HG03045 (cell line): Measurements from ENCODE around the gene GAB2.
"Not testable (repeated sequence)": the region's sequence is repeated elsewhere in the genome, so short reads cannot be mapped to it uniquely, and the experiment has no call there.

Experiments used
- ATAC-seq: cut with Tn5 transposase; IDR thresholded peaks from one replicate; pipeline ENCODE4 v1.9.1; 2021; ENCODE audit warnings: mild to moderate bottlenecking, moderate library complexity; ENCODE audit not compliant: unreplicated experiment

GAB2 gene

DNA sequence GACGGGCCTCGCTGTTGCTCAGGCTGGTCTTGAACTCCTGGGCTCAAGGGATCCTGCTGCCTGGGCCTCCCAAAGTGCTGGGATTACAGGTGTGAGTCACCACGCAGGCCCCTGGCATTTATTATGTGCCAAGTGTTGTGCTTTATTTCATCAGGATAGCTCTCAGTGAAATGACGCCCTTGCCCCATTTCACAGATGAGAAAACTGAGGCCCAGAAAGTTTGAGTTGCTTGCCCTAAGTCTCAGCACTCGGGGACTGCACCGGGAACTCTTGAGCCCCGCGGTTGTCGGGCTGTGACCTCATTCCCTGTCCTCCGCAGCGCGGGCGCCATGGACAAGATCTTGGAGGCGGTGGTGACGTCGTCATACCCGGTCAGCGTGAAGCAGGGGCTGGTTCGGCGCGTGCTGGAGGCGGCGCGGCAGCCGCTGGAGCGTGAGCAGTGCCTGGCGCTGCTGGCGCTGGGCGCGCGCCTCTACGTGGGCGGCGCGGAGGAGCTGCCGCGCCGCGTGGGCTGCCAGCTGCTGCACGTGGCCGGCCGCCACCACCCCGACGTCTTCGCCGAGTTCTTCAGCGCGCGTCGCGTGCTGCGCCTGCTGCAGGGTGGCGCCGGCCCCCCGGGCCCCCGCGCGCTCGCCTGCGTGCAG lies 221.6 kb downstream of the GAB2 start:
- no peak for ATAC-seq

DNA sequence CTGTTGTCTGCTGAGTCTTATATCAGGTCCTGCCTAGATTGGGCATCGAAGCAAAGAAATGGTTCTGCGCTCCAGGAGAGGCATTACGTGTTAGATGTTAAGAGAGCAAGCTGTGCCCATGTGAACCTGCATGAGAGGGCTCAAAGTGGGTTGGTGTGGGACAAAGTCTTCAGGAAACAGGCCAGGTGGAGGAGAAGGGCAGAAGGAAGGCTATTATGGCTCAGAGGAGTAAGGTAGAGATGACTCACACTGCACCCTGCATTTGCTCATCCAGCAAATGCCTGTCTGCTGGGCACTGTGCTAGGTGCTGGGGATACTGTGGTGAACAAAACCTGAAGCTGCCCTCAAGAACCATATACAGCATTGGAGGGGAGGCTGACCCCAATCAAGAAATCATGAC lies 223.1 kb downstream of the GAB2 start:
- no peak for ATAC-seq

DNA sequence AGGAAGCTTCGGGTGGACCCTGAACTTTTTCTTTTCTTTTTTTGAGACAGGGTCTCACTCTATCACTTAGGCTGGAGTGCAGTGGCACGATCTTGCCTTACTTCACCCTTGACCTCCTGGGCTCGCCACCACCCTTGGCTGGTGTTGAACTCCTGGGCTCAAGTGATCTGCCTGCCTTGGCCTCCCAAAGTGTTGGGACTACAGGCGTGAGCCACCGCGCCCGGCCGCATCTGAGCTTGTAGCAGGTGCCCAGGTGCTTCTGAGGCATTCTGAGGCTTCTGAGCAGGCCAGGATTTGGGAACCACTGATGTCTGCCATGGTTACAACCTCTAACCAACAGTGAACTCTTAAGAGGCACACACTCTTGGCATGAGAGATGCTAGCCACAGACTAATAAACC lies 223.8 kb downstream of the GAB2 start:
- no peak for ATAC-seq

DNA sequence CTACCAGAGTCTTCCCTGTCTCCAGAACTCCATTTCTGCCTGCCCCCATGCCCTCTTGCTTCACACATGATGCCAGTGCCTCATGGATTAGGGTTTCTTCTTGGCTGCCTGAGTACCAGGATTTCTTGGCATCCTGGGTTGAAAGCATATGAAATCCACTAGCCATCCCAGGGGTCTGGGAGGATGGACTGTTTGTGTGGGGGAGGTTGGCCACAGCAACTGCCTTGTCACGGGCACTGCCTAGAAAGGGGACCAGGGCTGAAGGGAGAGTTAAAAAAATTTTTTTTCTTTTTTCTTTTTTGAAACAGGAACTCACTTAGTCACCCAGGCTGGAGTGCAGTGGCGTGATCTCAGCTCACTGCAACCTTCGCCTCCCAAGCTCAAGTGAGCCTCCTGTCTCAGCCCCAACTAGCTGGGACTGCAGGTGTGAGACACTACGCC lies 224.7 kb downstream of the GAB2 start:
- ATAC-seq: no peak

DNA sequence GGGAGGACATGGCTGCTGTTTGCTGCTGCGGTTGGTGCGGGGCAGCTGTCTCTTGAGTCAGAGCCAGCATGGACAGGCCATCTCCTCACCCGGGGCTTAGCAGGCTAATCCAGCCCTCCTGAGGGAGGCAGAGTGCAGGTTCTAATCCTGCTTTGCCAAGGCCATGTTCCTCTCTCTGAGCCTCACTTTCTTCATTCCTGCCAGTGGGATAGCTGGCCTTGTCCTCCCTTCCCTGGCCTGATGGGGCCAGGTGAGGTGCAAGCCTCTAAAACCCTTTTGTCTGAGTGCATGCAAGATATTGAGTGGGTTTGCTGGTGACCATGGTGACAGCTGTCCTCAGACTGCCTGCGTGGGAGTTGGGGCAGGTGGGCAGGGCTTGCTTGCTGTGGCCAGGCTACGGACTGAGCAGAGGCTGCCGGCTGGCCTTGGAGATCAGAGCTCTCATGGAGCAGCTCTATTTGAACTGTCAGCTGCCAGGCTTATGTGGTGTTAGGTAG lies 225.3 kb downstream of the GAB2 start:
- ATAC-seq: no peak

DNA sequence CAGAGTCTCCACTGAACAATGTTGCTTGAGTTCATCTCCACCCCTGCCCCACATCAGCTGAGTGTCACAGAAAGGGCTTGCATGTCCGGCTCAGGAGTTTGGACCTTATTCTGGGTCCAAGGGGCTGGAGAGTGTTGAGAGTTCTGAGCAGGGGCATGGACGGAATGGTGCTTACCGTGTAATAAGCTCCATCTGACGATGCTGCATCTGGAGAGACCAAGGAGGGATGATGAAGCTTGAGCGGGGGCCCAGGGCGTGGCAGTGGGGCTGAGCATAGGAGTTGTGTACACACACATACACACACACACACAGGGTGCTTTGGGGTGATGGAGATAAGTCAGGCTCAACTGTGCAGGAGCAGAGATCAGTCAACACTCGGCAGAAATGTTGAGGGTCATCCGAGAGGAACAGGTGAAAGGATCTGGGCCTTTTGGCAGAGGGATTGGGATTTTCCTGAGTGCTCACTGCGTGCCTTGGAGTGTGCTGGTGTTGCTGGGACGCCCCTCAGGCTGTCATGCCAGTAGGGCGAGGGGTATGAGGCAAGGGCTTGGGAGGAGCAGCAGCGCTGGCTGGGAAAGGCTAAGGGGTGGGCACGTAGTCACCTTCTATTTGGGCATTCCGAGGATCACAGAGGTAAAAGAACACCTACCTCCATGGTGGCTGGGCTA lies 226.6 kb downstream of the GAB2 start:
- no peak for ATAC-seq

DNA sequence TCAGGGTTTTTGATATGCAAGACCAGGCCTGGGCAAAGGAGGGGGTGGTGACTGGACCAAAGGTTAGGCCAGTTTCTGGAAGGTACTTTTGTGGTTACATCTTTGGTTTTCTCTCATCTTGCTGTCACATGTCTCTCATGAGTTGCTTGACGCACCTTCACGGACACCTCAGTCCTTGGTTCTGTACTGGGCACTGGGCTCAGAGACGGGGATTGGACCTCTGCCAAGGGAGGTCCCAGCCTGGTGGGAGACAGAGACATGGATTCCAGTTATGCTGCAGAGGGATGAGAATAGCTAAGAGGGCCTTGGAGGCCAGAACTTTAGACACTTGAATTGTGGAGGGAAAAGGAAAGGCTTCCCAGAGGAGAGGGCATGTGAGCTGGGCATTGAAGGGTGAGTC lies 227.2 kb downstream of the GAB2 start:
- ATAC-seq: no peak

DNA sequence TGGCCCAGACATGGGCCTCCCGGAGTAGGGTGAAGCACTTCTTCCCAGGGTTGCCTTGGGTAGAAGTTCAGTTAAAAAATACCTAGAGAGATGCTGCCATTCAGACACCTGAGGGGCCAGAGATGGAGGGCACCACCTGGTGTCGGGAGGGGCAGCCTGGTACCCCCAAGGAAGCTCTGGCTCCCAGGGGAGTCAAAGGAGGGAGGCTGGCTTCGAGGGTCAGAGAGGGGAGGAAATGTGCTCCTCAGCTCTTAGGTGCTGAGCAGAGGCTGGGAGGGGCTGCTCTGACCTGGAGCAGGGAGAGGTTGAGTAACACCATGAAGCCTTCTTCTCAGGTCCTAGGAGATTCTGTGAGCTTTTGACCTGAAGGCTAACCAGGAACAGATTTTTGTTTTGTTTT lies 227.8 kb downstream of the GAB2 start:
- no peak for ATAC-seq

DNA sequence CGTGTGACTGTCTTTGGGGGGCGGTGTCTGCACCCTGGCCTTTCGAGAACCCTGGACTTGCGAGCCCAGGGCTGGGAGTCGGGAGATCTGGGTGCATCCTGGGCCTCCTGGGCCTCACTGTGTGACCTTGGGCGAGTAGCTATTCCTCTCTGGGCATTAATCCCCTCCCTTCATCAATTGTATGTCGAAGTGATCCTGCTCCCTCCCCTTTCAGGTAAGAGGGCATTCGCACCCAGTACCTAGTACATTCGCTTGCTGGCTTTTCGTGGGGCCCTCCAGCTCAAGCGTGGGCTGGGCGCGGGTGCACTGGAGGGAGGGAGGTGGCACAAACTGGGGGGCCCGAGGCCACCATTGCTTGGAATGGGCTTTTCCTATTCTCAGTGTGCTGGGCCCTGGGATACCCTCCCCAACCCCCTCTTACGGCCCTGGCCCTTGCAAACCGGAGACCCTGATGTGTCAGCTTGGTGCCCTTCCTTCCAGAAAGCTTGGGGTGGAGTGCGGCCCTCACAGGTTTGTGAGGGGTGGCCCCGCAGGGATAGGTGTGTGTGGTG lies 228.4 kb downstream of the GAB2 start:
- ATAC-seq: no peak

DNA sequence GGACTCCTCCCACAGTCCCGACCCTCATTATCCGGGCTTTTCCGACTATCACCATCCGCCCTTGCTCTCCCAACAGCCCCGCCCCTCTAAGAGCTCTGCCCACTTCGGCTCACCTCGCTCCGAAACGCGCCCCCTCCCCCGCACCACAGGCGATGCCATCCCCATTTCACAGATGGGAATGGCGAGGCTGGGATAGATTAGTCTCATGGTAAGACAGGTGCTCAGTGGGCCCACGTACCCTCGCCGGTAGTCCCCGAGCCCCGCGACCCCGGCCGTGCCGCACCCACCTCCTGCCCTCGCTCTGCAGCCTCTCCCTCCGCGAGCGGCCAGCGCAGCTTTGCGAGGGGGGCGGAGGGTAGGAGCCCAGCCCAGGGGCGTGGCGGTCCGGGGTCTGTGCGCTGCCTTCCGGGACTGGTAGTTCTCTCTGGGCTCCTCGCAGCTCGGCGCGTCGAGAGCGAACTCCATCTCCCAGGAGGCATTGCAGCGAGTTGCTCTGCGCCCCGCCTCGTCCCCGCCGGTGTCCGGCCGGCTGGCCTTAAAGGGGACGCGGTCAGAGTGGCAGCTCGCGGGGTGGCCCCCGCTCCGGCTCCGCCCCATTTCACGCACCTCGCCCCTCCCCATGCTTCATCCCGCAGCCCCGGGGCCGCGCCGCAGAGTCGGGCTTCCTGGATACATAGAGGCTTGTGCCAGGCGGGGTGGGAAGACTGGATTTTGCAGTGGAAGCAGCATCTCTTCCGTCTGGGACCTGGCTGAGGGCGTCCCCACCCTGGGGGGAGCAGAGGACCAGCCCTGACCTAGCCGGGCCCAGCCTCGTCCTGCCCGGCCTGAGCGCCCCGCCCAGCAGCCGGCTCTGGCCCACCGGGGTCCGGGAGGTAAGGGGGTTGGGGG lies 229.1 kb downstream of the GAB2 start, which contains the start of the genes KCTD21 and USP35:
Gene KCTD21 (minus strand): TSS at position 341 of the 888 bp plus-strand sequence. CDS start 14,072 bp downstream, outside the sequence.
Gene USP35 (plus strand): TSS at position 634 of the 888 bp plus-strand sequence. CDS start 7,327 bp downstream, outside the sequence.
- ATAC-seq: peak; percentile 93

DNA sequence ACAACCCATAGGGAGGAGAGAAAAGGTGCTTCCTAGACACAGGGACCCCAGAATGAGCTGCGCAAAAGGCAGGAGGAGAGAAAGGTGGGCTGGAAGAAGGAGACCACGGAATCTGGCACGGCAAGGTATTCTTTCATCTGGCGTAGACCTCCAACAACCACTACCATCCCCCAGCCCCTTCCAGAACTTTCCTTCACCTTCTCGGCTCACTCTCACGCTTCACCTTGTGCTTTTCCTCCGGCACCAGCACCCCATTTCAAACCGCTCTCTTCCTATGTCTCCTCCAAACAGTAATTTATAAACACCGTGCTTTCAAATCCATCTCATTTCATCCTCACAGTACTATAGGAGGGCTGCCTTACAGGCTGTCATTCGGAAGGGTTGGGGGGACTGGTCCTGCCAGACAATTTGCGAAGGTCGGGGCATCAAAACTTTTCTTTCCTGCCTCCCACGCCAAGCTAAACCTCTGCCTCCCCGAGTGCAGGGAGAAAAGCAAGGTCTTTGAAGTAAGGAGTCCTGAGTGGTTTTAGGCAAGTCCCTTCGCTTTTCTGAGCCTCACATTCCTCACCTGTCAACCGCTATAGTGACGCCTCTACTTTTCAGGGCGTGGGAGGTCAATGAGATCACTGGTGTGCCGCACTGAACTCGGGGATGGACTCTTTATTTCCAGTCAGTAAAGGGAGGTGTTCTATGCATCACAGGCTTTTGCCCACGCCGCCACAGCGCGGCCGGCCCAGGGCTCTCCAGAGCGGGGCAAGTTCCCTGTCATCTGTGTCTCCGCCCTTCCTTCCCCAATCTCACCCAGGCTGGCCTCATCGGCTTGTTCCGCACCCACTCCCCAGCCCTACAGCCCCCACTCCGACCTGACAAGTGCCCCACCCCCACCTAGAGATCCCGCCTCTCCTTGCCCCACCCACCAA lies 230.0 kb downstream of the GAB2 start:
- ATAC-seq: peak; percentile 17

DNA sequence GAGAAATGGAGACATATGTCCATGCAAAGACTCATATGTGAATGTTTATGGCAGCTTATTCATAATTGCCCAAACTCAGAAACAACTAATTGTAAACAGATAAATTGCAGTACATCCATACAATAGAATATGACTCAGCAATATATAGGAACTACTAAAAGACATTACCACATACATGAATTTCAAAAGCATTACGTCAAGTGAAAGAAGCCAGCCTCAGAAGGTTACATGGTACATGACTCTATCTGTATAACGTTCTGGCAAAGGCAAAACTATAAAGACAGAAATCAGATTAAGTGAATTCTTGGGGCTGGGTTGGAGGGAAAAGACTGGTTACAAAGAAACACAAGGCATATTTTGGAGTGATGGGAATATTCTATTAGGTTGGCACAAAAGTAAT lies 236.4 kb downstream of the GAB2 start:
- ATAC-seq: no peak

DNA sequence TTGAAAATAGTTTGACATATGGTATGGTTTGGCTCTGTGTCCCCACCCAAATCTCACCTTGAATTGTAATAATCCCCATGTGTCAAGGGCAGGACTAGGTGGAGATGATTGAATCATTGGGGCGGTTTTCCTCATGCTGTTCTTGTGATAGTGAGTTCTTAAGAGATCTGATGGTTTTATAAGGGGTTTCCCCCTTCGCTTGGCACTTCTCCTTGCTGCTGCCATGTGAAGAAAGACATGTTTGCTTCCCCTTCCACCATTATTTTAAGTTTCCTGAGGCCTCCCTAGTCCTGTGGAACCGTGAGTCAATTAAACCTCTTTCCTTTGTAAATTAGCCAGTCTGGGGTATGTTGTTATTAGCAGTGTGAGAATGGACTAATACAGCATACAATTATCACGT lies 236.9 kb downstream of the GAB2 start:
- ATAC-seq: no peak

DNA sequence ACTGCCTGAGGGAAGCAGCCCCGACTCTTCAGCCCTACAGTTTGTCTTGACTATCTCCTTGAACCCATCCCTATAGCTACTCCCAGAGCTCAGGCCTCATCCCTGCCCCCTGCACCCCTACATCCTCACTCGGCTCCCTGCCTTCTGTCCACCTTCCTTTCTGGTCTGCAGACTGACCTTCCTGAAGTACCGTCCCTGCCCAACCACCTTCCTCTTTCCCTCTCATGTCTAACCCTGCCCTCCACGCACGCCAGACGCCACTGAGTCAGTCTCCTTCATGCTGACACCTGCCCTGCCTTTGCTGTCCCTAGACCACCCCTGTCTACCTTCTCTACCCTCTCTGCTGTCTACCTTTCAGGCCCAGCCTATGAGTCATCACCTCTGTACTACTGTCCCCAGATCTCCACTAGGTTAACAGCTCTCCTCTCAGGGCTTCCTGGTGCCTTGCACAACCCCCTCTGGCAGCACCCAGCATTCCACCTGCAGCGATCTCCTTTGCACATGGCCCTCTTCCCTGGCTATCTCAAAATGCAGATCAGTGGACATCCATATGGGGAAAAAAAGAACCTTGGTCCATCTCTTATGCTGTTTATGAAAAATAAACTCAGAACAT lies 238.1 kb downstream of the GAB2 start:
- no peak for ATAC-seq

DNA sequence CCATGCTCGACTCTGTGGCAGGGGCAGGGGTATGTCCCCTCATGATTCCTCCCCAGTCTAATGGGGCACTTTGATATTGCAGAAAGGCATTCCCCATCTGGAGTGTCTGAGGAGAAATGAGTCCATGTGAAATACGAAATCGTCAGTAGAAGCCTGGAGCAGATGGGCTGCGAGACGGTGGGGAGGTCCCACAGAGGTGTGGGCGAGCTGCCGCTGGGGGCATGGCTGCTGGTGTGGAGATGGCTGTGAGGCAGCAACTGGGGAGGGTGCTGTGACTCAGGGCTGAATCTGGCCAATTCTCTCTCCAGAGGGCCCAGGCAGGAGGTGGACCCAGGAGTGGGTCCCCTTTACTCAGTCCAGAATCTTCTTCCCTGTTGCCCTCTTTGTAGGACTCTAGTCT lies 240.4 kb downstream of the GAB2 start:
- ATAC-seq: no peak

DNA sequence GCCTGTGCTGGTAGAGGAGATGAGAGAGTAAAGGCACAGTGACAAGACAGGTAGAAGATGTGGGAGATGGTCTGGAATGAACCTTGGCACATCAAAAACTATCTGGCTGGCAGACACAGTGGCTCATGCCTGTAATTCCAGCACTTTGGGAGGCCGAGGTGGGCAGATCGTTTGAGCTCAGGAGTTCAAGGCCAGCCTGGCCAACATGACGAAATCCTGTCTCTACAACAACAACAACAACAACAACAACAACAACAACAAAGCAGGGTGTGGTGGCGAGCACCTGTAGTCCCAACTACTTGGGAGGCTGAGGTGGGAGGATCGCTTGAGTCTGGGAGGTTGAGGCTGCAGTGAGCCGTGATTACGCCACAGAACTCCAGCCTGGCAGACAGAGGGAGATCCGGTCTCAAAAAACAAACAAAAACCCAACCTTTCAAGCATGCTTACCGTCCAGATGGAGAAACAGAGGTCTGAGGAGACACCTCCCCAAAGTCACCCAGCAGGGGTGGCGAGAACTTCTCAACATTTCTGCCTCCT lies 240.9 kb downstream of the GAB2 start:
- ATAC-seq: no peak

DNA sequence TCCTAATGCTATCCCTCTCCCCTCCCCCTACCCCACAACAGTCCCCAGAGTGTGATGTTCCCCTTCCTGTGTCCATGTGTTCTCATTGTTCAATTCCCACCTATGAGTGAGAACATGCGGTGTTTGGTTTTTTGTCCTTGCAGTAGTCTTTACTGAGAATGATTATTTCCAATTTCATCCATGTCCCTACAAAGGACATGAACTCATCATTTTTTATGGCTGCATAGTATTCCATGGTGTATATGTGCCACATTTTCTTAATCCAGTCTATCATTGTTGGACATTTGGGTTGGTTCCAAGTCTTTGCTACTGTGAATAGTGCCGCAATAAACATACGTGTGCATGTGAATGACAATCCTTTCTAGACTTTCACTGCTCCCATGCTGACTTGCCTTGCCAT lies 241.8 kb downstream of the GAB2 start:
- not testable (repeated sequence) for ATAC-seq

DNA sequence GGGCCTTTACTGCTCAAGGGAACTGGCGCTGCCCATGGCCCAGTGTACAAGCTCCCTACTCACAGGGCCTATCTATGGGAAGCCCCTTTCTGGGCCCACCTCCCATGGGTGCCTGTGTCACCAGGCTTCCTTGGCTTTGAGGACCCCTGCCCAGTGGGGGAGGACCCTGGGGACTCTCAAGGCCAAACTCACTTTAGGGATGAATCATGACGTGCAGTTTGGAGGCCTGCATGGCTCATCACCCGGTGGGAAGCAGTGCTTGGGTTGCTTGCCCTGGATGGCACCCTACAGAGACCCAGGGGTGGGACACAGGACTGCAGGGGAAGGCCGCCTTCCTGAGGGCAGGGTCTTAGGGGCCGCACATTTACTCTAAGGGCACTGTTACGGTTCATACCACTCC lies 245.7 kb downstream of the GAB2 start:
- ATAC-seq: no peak

DNA sequence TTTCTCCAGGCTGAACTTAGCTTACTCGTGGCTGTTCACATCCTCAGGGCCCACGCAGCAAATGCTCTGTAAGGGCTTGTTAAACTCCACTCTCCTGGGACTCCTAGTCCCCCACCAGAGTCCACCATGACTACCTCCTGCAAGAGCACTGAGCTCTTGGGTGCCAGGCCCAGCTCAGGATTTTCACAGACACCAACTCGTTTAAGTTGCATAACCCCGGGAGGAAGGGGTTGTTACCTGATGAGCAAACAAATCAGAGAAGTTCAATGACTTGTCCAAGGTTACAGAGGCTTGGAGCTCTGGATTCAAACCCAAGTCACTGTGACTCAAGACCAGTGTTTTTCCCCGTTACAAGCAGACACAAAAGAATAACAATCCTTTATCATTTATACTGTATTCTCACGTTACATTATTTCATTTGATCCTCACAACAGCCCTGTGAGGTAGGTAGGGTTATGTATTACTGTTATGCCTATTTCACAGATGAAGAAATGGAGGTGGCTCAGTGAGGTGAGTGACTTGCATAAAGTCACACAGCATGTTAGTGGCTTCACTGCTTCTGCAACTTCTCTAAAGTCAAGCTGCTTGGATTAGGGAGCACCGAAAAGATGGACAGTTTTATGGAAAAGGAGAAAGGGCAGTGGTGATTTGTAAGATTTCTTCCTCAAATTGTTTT lies 246.6 kb downstream of the GAB2 start:
- no peak for ATAC-seq
